ENCODE results near the gene EXOC7.

The EXOC7 gene, protein sequence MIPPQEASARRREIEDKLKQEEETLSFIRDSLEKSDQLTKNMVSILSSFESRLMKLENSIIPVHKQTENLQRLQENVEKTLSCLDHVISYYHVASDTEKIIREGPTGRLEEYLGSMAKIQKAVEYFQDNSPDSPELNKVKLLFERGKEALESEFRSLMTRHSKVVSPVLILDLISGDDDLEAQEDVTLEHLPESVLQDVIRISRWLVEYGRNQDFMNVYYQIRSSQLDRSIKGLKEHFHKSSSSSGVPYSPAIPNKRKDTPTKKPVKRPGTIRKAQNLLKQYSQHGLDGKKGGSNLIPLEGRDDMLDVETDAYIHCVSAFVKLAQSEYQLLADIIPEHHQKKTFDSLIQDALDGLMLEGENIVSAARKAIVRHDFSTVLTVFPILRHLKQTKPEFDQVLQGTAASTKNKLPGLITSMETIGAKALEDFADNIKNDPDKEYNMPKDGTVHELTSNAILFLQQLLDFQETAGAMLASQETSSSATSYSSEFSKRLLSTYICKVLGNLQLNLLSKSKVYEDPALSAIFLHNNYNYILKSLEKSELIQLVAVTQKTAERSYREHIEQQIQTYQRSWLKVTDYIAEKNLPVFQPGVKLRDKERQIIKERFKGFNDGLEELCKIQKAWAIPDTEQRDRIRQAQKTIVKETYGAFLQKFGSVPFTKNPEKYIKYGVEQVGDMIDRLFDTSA

DNA sequence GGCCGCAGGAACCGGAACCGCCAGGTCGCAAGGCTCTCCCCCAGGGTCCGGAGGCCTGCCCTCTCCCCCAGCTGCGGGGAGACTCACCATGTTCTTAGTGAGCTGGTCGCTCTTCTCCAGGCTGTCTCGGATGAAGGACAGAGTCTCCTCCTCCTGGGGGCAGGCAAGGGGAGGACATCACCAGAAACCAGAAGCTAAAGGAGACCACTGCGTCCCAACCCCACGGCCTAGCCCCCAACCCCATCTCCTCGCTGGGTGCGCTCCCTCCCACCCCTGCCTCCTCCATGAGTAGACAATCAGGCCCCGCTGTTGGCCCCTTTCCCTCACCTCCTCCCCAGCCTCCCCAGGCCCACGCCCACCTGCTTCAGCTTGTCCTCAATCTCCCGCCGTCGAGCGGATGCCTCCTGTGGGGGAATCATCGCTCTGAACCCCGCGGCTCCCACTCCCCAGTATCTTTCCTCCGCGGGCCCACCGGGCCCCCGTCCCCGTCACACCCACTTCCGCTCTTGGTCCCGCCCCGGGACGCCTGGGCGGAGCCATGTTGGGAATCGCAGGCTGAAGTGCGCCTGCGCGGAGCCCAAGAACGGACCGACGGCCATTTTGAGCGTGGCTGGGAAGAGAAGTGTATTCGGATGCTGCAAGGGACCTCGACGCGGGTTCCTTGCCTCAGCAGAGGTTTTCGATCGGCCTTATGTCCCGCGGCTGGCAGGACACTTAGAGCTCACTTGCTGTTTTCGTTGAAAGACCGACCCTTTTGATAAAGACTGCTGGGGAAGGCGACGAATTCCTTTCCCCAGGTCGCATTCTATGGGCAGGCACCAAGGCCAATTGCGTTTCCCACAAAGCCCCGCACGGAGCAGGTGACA is at the start of gene EXOC7:
Gene EXOC7 (minus strand): TSS at position 514 of the 866 bp plus-strand sequence. CDS start 95 bp downstream, at position 419.
- DNase-seq (ENCODE audit: low spot score), result peak; percentile 97
- TF ChIP-seq, protein P1, sequence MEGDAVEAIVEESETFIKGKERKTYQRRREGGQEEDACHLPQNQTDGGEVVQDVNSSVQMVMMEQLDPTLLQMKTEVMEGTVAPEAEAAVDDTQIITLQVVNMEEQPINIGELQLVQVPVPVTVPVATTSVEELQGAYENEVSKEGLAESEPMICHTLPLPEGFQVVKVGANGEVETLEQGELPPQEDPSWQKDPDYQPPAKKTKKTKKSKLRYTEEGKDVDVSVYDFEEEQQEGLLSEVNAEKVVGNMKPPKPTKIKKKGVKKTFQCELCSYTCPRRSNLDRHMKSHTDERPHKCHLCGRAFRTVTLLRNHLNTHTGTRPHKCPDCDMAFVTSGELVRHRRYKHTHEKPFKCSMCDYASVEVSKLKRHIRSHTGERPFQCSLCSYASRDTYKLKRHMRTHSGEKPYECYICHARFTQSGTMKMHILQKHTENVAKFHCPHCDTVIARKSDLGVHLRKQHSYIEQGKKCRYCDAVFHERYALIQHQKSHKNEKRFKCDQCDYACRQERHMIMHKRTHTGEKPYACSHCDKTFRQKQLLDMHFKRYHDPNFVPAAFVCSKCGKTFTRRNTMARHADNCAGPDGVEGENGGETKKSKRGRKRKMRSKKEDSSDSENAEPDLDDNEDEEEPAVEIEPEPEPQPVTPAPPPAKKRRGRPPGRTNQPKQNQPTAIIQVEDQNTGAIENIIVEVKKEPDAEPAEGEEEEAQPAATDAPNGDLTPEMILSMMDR (IDR thresholded peaks at IDR 0.05; ENCODE audit: extremely low read depth, insufficient read depth, missing control alignments), result no peak
- in situ Hi-C loops (cut with MboI; ENCODE audit: low pct_unique_long_range_greater_than_20kb, low sequenced_read_pairs, unreplicated experiment), result no loop called here

DNA sequence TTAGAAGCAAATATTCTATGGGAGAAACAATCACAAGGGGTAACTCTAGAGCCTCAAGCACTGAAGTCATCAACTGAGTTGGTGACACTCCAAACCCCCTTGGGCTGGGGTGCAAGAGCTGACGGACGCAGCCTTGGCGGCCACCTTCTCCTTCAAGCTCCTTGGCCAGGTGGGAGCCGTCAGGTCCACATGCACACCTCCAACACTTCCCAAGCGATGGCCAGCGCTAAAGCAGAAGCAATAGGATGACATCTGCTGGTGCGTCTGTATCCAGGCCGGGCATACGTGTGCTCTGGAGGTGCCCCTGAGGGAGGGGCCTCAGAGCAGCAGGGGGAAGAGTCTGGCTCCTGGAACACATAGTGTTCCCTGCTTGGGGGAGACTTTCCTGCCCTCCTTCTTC is 49.6 kb upstream of the EXOC7 start:
- DNase-seq (ENCODE audit: low spot score), result no peak
- in situ Hi-C loops (cut with MboI; ENCODE audit: low pct_unique_long_range_greater_than_20kb, low sequenced_read_pairs, unreplicated experiment), result no loop called here
- TF ChIP-seq, protein P1 (IDR thresholded peaks at IDR 0.05; ENCODE audit: extremely low read depth, insufficient read depth, missing control alignments), result no peak

DNA sequence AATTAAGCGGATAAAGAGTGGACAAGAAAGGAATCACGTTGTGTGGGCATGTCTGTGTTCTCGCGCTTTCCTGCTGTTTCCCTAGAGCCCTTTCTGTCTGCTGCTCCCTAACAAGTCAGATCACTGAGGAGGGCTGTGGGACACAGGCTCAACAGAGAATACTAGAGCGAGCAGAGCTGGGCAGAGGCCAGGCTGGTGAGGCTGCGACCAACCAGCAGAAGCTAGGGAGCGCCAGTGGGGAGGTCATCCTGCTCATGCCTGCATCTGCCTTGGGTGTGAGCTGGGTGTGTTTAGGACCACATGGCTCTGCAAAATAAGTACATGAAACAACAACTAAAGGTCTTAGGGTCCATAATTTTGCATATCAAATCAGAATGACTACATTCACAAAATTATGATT is 49.0 kb upstream of the EXOC7 start:
- TF ChIP-seq, protein P1 (IDR thresholded peaks at IDR 0.05; ENCODE audit: extremely low read depth, insufficient read depth, missing control alignments), result no peak
- no peak for DNase-seq (ENCODE audit: low spot score)
- in situ Hi-C loops (cut with MboI; ENCODE audit: low pct_unique_long_range_greater_than_20kb, low sequenced_read_pairs, unreplicated experiment), result no loop called here

DNA sequence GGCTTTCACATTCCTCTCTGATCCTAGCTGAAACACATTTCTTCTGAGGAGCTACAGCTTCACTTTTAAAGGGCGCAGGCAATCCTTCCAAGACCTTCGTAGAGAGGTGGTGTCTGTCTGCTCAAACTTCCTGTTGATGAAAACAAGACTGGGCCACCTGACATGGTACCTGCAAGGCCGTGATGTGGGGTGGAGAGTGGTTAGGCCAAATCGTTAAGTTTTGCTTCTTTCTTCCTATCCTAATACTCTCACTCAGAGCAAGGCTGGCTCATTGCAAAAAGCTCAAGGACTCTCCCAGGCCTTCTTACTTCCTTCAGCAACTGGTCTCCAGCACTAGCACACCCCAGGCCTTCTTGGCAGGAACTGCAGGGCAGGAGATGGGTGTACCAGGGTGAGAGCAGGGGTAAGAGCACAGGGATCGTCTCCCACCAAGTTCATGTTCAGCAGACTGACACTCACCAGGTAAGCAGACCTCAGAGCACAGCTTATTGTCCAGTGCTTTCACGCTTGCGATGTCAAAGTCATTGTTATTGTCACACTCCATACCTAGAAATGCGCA is 48.4 kb upstream of the EXOC7 start:
- TF ChIP-seq, protein P1 (IDR thresholded peaks at IDR 0.05; ENCODE audit: extremely low read depth, insufficient read depth, missing control alignments), result no peak
- in situ Hi-C loops (cut with MboI; ENCODE audit: low pct_unique_long_range_greater_than_20kb, low sequenced_read_pairs, unreplicated experiment), result no loop called here
- DNase-seq (ENCODE audit: low spot score), result no peak

DNA sequence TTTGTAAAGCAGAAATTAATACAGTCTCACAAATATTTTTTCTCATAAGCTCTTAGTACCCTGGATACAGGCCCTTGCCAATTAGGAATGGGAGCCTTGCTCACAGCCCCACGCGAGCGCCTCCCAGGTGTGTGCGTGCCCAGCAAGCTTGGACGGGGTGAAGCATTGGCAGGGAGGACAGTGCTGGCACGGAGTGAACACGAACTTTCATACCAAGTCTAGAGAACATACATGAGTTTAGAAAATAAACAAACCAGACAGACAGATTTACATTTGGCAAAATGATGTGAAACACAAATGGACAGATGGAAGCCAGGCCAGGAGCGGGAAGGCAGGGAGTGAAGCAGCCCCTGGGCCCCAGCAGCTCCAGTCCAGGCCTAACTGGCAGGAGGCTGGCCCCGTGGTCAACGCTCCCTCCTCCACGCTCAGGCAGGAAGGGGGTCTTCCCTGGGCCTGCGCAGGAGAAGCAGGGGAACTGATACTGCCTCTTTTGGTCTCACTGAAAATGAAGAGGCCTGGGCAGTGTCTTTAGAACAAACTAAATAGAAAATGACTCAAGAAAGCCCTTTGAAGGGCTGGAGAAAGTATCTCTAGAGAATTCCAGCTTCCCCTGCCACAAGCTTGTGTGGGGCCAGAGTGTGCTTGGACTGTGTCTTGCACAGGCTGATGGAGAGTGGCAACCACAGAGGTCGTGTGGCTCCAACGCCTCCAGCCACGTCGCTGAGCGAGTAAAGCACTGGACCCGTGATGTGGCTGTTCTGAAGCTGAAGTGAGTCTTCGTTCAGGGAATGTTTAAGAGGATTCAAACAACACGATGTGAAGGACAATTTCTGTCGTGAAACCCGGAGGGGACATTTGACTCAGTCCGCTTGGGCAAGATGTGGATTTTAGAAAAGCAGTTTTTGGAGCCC is 47.4 kb upstream of the EXOC7 start:
- no peak for DNase-seq (ENCODE audit: low spot score)
- in situ Hi-C loops (cut with MboI; ENCODE audit: low pct_unique_long_range_greater_than_20kb, low sequenced_read_pairs, unreplicated experiment), result no loop called here
- TF ChIP-seq, protein P1 (IDR thresholded peaks at IDR 0.05; ENCODE audit: extremely low read depth, insufficient read depth, missing control alignments), result no peak
